Fibroblast of pulmonary artery (primary cell): ENCODE data around the gene SULT4A1.
"Not testable (repeated sequence)": the region's sequence is repeated elsewhere in the genome, so short reads cannot be mapped to it uniquely, and the experiment has no call there.

ENCODE experiments used
- DNase-seq: peaks from one replicate; pipeline ENCODE4 v3.0.0-alpha.2; 2010; ENCODE audit warnings: low read depth
- H3K4me3 ChIP-seq: replicated peaks from 2 replicates; pipeline ENCODE4 v1.5.1; 2011; ENCODE audit warnings: low read depth, mild to moderate bottlenecking, control low read depth, low read length, moderate library complexity
- TF ChIP-seq, protein P1 (sequence below): IDR thresholded peaks from 2 replicates; pipeline ENCODE4 v1.5.1; 2011; ENCODE audit warnings: mild to moderate bottlenecking, control low read depth, low read length, inconsistent platforms; ENCODE audit errors: missing control alignments

SULT4A1 gene, protein sequence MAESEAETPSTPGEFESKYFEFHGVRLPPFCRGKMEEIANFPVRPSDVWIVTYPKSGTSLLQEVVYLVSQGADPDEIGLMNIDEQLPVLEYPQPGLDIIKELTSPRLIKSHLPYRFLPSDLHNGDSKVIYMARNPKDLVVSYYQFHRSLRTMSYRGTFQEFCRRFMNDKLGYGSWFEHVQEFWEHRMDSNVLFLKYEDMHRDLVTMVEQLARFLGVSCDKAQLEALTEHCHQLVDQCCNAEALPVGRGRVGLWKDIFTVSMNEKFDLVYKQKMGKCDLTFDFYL

DNA sequence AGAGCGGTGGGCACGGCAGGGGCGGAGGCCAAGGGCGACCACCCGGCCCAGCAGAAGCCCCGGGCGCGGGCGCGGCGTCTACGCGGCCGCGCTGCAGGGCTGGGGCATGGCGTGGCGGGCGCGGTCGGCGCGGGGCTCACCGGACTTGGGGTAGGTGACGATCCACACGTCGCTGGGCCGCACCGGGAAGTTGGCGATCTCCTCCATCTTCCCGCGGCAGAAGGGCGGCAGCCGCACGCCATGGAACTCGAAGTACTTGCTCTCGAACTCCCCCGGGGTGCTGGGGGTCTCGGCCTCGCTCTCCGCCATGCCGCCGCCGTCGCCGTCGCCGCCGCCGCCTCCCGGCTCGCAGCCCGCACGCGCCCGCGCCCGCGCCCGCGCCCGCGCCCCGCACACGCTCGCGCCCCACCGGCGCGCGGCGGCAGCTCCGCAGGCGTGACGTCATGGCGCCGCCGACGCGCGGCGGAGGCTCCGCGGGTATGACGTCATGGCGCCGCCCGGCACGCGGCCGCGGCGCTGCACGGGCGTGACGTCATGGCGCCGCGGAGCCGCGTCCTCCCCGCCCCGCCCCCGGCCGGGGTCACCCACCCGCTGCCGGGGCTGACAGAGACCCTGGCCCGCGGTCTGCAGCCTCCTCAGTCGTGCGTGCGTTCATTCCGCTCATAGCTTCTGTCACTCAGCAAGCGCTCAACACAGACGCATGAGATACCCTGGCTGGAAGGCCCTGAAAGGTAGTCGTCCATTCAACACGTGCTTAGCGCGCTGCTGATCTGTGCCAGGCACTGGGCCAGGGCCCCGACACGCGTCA lies at the start of gene SULT4A1:
SULT4A1 (minus strand) TSS at position 440 of the 808 bp plus-strand sequence; CDS start at position 309, 131 bp downstream.
- peak within 1 kb of the TSS; percentile 57 for H3K4me3 ChIP-seq
- peak; percentile 62 for DNase-seq
- TF ChIP-seq, protein P1, sequence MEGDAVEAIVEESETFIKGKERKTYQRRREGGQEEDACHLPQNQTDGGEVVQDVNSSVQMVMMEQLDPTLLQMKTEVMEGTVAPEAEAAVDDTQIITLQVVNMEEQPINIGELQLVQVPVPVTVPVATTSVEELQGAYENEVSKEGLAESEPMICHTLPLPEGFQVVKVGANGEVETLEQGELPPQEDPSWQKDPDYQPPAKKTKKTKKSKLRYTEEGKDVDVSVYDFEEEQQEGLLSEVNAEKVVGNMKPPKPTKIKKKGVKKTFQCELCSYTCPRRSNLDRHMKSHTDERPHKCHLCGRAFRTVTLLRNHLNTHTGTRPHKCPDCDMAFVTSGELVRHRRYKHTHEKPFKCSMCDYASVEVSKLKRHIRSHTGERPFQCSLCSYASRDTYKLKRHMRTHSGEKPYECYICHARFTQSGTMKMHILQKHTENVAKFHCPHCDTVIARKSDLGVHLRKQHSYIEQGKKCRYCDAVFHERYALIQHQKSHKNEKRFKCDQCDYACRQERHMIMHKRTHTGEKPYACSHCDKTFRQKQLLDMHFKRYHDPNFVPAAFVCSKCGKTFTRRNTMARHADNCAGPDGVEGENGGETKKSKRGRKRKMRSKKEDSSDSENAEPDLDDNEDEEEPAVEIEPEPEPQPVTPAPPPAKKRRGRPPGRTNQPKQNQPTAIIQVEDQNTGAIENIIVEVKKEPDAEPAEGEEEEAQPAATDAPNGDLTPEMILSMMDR: no peak

DNA sequence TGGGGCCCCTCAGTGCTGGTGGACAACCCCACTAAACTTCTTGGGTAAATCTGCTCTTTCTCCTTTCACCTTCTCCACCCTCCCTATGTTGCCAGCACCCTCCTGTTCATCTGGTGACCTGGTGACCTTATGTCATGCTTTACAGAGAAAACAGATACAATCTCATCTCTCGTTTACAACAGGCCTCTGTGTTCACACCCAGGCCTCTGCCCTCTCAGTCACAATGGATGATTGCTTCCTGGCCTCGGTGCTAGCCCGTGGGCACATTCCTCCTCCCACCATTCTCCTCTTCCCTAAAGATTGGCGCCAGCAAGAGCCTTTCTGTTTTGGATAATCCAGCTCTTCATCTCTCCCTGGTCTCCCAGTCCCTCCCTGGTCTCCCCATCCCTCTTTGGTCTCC lies 49.0 kb upstream of the SULT4A1 start:
- no peak for DNase-seq
- no peak overlapping the region for H3K4me3 ChIP-seq
- TF ChIP-seq, protein P1: no peak

DNA sequence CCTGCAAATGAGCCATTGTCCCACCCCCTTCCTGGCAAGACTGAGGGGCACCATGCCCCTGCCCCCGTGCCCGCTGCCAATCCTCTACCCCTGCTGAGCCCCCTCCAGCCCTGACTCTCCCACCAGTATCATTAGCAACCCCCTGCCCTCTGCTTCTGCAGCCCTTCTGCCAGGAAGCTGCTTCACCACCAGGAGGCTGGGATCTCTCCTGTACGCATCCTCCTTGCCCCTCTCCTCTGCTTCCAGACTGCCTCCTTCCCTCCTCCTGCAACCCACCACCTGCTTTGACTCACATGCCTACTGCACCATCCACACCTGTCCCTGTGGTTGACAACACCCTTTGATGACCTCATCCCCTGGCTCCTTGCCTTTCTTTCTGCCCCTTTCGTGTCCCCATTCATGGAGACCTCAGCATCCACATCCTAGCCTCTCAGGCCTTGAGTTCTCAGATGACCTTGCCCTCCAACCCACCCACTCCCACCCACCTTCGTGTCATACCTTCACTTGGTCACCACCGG lies 47.9 kb upstream of the SULT4A1 start:
- TF ChIP-seq, protein P1: no peak
- DNase-seq: no peak

DNA sequence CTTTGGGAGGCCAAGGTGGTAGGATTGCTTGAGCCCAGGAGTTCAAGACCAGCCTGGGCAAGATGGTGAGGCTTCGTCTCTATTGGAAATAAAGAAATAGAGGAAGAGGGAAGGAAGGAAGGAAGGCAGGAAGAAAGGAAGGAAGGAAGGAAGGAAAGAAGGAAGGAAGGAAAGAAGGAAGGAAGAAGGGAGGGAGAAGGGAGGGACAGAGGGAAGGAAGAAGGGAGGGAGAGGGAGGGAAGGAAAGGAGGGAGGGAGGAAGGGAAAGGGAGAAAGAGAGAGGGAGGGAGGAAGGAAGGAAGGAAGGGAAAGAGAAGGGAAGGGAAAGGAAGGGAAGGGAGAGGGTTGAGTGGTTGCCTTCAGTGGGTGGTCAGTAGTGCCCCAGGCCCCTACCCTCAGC lies 47.4 kb upstream of the SULT4A1 start:
- TF ChIP-seq, protein P1: no peak
- H3K4me3 ChIP-seq: no peak overlapping the region
- no peak for DNase-seq

More for the DNA sequence above, 47.9 kb upstream of the SULT4A1 start:
- H3K4me3 ChIP-seq: no peak overlapping the region

DNA sequence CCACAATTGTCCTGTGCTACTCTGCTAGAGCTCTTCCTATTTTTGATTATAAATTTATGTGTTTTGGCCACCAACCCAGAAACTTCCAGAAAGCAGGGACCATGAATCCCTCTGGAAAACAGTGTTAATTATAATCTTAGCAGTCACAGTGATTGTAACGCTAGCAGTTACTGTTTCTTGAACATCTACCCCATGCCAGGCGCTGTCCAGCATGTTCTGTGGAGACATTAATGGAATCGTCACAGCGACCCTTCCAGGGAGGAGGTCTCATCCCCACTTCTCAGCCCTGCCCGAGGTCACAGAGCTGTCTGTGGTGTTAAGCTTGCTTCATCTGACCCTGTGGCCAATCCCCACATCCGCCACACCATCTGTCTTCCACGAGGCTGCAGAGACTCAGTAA lies 43.4 kb upstream of the SULT4A1 start:
- TF ChIP-seq, protein P1: no peak
- no peak for DNase-seq
- H3K4me3 ChIP-seq: no peak overlapping the region

DNA sequence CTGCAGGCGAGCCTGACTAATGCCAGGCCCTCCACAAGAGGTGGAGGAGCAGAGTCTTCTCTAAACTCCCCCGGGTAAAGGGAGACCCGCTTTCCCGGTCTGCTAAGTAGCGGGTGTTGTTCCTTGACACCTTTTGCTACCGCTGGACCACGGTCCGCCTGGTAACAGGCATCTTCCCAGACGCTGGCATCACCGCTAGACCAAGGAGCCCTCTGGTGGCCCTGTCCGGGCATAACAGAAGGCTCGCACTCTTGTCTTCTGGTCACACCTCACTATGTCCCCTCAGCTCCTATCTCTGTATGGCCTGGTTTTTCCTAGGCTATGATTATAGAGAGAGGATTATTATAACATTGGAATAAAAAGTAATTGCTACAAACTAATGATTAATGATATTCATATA lies 42.1 kb upstream of the SULT4A1 start:
- not testable (repeated sequence) for H3K4me3 ChIP-seq, DNase-seq
- TF ChIP-seq, protein P1: peak; percentile 34

DNA sequence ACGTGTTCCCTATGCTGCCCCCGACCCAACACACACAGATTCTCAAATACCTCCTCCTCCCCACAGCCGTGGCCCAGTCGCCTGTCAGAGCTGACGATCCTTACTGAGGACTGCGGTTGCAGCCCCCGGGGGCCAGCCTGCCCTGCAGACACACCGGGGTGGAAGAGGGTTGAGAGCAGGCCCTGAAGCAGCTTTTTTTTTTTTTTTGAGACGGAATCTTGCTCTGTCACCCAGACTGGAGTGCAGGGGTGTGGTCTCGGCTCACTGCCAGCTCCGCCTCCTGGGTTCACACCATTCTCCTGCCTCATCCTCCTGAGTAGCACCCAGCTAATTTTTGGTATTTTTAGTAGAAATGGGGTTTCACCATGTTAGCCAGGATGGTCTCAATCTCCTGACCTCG lies 40.7 kb upstream of the SULT4A1 start:
- not testable (repeated sequence) for DNase-seq, H3K4me3 ChIP-seq
